ENCODE results near the gene CXCL3. TPM values are rescaled to one million over a fixed set of nuclear protein-coding genes. Genes with fewer than 3 reads are reported as not detected.

The CXCL3 gene
- total RNA-seq = 2.1 to 2.8 TPM (median 2.3 TPM) in 3 replicates

DNA sequence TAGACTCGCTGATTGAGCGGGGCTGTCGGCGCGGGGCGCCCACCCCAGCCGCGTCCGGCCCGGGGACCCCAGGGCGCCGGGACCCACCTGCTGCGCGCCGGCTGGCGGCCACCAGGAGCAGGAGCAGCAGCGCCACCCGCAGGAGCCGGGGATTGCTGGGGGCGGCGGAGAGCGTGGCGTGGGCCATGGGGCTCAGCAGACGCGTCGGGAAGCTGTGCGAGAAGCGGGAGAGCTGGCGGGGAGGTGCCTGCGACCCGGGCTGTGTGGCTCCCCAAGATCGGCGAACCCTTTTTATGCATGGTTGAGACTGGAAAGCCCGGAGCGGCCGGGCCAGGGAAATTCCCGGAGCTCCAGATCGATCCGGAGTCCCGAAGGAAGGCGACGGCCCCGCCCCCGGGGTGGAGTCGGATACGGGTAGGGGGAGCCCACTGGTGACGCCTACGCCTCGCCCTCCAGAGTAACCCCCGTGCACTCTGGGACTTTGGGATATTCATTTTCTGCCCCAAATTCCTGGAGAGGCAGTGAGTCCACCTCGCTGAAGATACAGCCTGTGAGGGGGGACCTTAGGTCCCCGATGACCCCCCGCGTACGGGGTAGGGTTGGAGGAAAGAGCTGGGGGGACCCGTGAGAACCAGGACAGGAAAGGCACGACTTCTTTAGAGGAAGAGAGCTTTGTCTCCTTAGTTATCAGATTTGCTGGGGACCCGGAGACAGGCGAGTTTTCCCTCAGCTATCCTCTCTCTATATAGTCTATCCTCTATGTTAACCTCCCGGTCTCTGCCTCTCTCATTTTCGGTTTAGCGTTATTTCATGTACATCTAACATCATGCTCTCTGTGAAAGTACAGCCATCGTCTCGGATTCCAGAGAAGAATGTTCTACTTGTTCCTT lies at the start of gene CXCL3:
Gene CXCL3 (minus strand): TSS at position 265 of the 890 bp plus-strand sequence. CDS start 78 bp downstream, at position 187.
- Mint-ChIP-seq H3K27ac (no peak within 1 kb of the TSS), H3K4me1 (peaks cover 5% of the 10 kb centered on the region), H3K4me3 (peak within 1 kb of the TSS; percentile 81), H3K27me3 (ENCODE audit: low read depth) (peaks cover 69% of the 10 kb centered on the region), H3K9me3 (no peaks in the 10 kb centered on the region), H3K36me3 (no peaks in the 10 kb centered on the region)
- DNase-seq (ENCODE audit: low spot score in 2 of 2, unreplicated experiment in 2 of 2) = peak; percentile 40 to 73
- TF ChIP-seq, protein P1, sequence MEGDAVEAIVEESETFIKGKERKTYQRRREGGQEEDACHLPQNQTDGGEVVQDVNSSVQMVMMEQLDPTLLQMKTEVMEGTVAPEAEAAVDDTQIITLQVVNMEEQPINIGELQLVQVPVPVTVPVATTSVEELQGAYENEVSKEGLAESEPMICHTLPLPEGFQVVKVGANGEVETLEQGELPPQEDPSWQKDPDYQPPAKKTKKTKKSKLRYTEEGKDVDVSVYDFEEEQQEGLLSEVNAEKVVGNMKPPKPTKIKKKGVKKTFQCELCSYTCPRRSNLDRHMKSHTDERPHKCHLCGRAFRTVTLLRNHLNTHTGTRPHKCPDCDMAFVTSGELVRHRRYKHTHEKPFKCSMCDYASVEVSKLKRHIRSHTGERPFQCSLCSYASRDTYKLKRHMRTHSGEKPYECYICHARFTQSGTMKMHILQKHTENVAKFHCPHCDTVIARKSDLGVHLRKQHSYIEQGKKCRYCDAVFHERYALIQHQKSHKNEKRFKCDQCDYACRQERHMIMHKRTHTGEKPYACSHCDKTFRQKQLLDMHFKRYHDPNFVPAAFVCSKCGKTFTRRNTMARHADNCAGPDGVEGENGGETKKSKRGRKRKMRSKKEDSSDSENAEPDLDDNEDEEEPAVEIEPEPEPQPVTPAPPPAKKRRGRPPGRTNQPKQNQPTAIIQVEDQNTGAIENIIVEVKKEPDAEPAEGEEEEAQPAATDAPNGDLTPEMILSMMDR (IDR thresholded peaks at IDR 0.05; ENCODE audit: unreplicated experiment) = no peak

DNA sequence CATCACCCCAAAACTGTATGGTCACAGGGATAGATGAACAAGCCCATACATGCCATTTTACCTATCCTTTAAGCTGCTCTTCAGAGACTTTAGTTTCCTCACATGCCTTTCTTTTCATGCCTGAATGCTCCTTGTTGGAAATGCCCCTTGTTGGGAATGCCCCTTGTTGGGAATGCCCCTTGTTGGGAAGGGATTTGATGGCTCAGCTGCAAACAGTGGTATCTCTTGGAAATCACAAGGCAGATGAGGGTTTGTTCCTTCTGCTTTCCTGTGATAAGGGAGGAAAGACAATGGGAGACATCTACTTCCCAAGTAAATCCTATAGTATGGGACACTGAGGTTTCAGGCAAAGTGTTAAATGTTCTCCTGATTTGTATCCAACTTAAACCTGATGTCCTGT lies 49.0 kb upstream of the CXCL3 start:
- Mint-ChIP-seq H3K4me3 (no peak overlapping the region), H3K27ac (no peak overlapping the region), H3K9me3 (peaks cover under 1% of the 10 kb centered on the region), H3K27me3 (ENCODE audit: low read depth) (peaks cover 5% of the 10 kb centered on the region), H3K4me1 (peaks cover 1% of the 10 kb centered on the region), H3K36me3 (no peaks in the 10 kb centered on the region)
- no peak for DNase-seq (ENCODE audit: low spot score in 2 of 2, unreplicated experiment in 2 of 2)
- TF ChIP-seq, protein P1 (IDR thresholded peaks at IDR 0.05; ENCODE audit: unreplicated experiment) = no peak

DNA sequence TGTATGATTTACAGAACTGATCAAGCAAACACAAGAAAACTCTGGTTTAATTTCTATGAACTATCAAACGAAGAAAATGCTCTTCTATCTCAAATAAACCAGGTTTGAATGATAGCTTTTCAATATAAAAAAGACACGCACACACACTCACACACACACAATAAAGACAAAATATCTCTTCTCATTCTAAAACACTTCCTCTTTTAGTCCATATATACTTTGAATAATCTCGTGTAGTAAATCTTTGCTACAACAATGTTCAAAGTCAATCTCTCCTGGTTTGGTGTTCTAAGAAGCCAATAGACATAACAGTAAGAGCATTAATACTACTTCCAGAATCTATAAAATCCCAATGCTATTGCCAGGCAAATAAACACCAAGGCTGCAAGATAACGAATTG lies 47.2 kb upstream of the CXCL3 start:
- Mint-ChIP-seq H3K4me3 (no peak overlapping the region), H3K36me3 (no peaks in the 10 kb centered on the region), H3K27ac (no peak overlapping the region), H3K27me3 (ENCODE audit: low read depth) (peaks cover 5% of the 10 kb centered on the region), H3K4me1 (no peaks in the 10 kb centered on the region), H3K9me3 (no peaks in the 10 kb centered on the region)
- DNase-seq (ENCODE audit: low spot score in 2 of 2, unreplicated experiment in 2 of 2) = no peak
- TF ChIP-seq, protein P1 (IDR thresholded peaks at IDR 0.05; ENCODE audit: unreplicated experiment) = no peak

DNA sequence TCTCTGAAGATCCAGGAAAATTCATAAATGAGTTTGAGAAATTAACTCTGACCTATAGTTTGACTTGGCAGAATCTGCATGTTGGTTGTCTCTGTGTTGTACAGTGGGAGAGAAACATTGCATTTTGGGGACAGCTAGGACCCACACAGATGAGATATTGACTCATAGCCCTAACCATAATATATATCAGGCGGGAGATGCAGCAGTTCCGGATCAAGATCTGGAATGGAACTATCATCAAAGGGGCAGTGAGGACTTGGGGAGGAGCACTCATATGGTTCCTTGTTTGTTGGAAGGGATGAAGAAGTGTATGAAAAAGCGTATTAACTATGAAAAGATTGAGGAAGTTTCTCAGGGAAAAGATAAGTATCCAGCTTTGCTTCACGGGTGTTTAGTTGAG lies 46.5 kb upstream of the CXCL3 start:
- no peaks in the 10 kb centered on the region for H3K4me1 Mint-ChIP-seq
- H3K27ac Mint-ChIP-seq = no peak overlapping the region
- TF ChIP-seq, protein P1 (IDR thresholded peaks at IDR 0.05; ENCODE audit: unreplicated experiment) = no peak

DNA sequence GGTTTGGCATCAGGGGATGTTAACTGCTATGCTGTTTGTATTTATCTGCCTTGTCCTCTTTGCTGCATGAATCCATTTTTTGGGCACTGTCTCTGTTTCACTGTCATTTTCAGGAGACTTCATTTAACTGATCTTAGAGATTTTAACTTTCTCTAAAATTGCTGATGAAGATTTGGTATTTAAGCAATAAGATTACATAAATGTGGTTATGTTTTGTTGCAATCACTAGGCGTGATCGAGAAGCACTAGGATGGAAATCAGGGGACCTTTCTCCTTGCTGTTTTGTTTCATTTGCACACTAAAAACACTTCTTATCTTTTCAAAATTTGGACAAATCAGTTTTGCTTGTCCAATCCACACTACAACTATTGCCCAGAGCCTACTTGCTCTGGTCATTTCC lies 45.1 kb upstream of the CXCL3 start:
- Mint-ChIP-seq H3K27ac (no peak overlapping the region), H3K4me3 (no peak overlapping the region), H3K4me1 (no peaks in the 10 kb centered on the region), H3K27me3 (ENCODE audit: low read depth) (peaks cover 5% of the 10 kb centered on the region), H3K36me3 (no peaks in the 10 kb centered on the region), H3K9me3 (no peaks in the 10 kb centered on the region)
- no peak for DNase-seq (ENCODE audit: low spot score in 2 of 2, unreplicated experiment in 2 of 2)
- TF ChIP-seq, protein P1 (IDR thresholded peaks at IDR 0.05; ENCODE audit: unreplicated experiment) = no peak

More for the DNA sequence above, 46.5 kb upstream of the CXCL3 start:
- H3K36me3 Mint-ChIP-seq = no peaks in the 10 kb centered on the region
- H3K9me3 Mint-ChIP-seq = no peaks in the 10 kb centered on the region
- peaks cover 5% of the 10 kb centered on the region for H3K27me3 Mint-ChIP-seq (ENCODE audit: low read depth)
- no peak for DNase-seq (ENCODE audit: low spot score in 2 of 2, unreplicated experiment in 2 of 2)
- no peak overlapping the region for H3K4me3 Mint-ChIP-seq

Measured in mesothelial cell of epicardium (in vitro differentiated cells).